RCC 7860 (cell line): ENCODE results near the gene SEC24B.

Experiments
- DNase-seq: peaks from one replicate; pipeline ENCODE4 v3.0.0-alpha.2; 2015; ENCODE audit warnings: low spot score
- FAIRE-seq: peaks from 2 replicates; lab custom pipeline; 2012; peaks lifted over from hg19 to GRCh38; lab: Jason Lieb, UNC

Gene SEC24B

DNA sequence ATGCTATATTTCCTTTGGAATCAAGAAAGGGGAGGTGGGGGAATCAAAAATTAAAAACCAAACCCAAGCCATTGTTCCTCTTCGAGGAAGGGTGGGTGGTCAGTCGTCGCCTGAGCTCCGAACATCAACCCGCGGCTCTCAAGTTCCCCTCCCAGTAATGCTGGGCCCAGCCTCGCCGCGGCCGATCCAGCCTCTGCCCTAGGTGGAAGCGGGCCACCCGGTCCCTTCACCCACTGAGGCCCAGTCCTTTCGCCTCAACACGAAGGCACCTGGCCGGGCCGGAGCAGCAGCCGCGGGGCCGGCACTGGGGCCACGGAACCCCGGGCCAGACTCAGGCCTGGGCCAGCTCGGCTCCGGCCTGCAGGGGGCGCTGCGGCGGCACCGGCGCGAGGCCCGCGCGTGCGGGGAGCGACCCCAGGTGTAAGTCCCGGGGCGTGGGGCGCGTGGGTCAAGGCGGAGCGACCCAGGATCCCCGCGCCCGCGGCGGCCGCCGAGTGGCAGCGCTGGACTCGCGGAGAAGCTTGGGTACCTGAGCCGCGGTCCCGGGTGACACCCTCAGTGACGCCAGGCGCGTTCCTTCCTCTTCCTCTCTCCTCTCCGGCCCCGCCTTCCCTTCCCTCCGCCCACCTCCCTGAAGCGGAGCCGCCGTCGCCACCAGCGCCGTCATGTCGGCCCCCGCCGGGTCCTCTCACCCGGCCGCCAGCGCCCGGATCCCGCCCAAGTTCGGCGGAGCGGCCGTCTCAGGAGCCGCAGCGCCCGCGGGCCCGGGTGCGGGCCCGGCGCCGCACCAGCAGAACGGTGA is at the start of gene SEC24B:
SEC24B (plus strand) TSS at position 611 of the 802 bp plus-strand sequence; CDS start at position 666, 55 bp downstream.
- FAIRE-seq (no peak), DNase-seq (peak; percentile 73)

DNA sequence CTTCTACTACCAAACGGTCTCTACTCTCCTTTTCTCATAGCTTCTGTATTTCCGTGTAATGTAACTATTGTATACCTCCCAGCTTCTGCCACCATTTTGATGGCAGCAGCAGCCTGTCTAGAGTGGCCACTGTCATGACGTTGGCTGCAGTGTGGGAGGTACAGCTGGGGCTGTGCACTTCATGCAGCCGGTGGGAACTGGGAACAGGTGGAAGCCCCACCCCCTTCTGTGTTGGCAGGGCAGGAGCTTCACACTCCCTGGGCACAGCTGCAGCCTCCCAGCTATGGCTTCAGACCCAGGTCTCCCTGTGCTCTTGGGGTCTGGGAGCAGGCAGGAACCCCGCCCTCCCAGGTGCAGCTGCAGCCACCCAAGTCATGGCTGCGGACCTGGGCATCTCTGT is 49.8 kb upstream of the SEC24B start:
- no peak for DNase-seq
- FAIRE-seq = no peak

DNA sequence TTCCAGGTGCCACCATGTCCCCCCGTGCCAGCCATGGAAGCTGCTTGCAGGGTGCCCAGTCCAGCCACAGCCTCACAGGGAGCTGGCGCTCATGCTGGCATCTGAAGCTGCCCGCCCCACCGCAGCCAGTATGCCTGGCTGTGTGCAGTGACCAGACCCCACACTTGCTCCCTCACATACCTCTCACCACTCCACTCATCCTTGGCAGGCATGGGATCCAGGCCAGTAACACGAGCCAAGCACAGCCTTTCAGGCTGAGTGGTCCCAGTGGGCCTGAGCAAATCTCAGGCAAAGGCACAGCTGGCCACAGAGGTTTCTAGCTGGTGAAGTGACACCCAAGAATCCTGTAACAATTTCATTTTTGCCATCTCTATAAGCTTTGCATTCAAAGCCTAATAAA is 48.4 kb upstream of the SEC24B start:
- DNase-seq = no peak
- no peak for FAIRE-seq

DNA sequence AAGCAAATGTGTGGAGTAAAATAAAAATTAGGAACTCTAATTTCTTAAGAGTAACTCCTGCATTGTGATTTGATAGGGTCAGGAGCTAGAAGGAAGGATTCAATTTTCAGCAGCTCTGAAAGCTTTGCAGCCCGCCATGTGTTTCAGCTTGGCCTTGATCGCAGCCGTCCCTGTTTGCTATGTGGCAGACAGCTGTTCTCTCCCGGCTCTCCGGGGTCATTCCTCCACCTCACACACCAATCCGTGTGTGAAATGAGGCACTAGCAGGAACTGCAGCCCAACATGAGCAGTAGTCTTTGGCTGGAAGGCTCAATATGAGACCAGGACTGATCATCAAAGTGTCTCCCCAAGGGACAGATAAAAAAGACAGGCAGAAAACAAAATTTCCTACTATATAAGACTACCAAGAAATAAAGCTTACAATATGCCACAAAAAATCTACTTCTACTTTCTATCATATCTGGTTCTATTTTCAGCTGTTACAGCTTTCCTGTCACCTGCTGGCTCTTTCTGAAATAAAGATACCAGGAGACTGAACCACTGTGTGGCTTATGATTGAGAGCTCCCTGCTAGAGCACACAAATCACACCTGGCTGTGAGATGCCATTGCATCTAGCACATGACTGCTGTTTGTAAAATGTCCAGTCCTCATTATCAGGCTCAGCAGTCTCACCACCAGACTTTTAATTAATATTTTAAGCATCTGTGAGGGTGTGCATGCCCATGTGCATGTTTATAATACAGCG is 44.1 kb upstream of the SEC24B start:
- DNase-seq (no peak), FAIRE-seq (no peak)

DNA sequence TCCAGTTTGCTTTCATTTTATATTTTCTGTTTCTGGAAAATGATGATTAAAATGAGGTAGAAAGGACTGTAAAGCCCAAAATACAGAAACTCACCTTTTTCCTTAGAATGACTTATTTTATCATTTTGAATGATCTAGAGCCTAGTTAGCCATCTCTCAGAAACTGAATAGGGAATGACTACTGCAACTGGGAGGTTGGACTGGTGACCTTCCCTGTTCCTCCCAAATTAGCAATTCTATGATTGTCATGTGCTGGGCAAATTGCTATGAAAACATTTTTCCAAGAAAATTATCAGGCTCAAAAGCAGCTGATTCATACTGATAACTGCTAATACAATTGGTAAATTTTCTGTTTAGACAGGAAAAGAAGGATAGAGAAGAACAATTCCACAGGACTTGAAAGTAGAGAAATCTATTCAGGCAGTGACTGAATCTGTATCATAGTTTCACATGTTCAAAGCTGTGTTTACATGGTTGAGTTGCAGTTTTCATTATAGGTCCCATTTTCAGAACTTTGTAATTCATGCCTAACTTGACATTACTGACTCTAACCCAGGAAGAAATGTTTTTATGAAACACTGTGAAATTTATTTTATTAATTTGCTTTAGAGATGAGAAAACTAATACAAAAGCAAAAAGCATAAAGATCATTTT is 43.4 kb upstream of the SEC24B start:
- no peak for DNase-seq
- no peak for FAIRE-seq

DNA sequence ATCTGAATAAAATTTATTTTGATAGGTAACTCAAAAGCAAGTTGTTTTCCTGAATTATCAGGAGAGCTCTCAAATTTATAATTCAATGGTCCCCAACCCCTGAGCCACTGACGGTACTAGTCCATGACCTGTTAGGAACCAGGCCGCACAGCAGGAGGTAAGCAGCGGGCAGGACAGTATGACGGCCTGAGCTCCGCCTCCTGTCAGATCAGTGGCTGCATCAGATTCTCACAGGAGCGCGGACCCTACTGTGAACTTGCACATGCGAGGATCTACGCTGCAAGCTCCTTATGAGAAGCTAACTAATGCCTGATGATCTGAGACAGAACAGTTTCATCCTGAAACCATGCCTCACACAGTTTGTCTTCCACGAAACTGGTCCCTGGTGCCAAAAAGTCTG is 37.9 kb upstream of the SEC24B start:
- no peak for FAIRE-seq
- DNase-seq = no peak

DNA sequence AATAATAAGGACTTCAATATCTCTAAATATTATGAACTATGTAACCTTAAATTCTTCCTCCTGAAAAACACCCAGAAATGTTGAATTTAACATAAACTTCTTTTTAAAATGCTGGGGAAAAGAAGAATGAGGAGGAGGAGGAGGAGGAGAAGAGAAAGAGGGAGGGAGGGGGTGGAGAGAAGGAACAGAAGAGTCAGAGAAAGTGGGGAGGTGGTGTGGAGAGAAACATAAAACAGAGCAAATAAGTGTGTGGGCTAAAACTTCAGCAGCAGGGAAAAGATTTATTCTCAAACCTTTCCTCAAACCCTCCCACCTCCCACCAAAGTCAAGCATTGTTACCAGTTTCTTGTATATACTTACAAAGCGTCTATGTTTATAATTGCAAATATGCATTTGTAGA is 34.7 kb upstream of the SEC24B start:
- DNase-seq (no peak), FAIRE-seq (no peak)

DNA sequence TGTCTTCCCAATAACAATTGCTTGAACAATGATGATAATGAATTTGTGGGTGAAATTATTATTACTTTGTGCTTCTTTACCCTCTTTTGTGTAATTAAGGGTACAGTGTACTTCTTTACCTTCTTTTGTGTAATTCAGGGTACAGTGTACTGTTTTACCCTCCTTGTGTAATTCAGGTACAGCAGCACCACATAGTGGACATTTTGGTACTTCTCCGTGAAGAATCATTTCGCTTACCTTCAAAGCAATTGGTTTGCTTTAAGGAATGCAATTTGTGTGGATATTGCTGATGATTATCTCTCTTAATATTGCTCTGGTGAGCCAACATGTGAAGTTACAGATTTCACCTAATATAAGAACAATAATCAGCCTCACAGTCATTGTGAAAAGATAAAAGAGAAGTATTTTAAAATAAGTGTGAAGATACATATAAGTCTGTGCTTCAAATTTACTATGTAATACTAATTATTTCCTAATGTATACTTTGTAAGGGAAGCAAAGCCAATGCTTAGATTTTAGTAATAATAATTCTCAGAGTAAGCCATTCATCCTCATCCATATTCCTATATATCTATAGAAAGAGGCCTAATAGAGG is 27.2 kb upstream of the SEC24B start:
- FAIRE-seq (peak; percentile 41), DNase-seq (peak; percentile 18)

DNA sequence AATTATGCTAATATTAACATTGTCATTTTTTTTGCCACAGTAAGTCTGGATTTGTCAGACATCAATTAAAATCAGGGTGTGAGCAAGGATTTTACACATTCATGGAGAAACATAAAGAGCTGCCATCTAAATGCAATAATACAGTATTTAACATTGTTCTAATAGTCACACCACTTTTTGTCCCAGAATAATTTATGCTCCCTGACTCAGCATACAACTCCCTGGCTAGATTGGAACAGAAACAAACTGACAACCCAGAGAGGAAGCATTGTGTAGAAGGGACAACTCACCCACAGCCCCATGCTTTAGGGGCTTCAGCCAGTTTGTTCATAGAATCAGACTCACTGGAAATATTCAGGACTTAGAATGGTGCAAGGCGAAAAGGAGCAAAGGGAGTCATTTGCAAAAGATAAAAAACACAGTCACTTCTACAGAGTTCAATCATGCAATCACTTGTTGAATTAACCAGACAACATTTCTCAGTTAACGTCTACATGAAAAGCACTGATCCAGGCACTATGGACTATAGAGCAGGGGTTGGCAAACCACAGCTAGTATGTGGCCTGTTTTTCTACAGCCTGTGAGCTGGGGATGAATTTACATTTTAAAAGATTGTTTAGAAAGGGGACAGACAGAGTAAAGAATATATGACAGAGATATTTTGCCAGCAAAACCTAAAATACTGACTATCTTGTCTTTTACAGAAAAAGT is 26.4 kb upstream of the SEC24B start:
- FAIRE-seq (no peak), DNase-seq (no peak)

DNA sequence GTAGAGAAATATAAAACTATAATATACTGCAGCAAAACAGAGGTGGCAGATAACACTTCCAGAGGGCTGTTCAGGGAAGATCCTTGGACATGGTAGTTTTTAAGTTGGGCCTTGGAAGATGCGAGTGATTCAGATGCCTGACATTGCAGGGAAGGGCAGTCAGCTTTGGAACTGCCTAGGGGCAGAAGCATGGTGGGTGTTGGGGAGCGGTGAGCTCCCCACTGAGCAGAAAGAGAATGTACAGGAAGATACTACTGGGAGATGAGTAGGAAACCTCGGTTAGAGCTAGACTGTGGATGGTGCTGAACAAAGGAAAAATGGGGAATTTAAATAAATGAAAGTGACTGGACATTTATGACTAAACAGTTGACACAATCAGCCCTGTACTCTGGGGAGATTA is 24.9 kb upstream of the SEC24B start:
- FAIRE-seq = no peak
- no peak for DNase-seq

DNA sequence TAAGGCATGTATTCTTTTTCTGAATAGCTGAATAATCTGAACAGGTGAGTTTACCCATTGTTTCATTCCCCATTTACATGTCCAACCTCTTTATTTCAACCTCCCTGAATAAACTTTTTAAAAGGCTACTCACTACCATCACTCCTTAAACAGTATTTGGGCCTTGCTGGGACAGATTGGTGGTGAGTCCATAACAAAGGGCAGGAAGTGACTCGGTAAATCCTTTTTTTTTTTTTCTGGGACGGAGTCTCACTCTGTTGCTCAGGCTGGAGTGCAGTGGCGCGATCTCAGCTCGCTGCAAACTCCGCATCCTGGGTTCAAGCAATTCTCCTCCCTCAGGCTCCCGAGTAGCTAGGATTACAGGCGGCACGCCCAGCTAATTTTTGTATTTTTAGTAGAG is 23.4 kb upstream of the SEC24B start:
- FAIRE-seq = no peak
- no peak for DNase-seq

DNA sequence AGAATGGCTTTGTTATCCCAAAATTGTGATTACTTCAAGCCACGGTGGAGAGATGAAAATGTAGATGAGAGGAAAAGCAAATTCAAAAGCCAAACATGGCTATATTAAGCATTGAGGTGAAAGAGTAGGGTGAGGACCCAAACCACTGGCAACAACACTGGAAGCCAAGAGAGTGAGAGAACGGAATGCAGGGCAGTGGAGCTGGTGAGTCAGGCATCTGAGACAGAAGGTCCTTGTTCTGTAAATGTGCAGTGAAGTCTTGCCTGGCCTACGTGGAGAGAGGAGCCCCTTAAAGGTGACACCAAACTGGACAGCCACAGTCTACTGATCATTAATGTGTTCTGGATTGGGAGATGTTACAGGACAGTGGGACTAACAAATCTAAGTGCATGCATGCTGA is 22.8 kb upstream of the SEC24B start:
- DNase-seq = no peak
- no peak for FAIRE-seq

DNA sequence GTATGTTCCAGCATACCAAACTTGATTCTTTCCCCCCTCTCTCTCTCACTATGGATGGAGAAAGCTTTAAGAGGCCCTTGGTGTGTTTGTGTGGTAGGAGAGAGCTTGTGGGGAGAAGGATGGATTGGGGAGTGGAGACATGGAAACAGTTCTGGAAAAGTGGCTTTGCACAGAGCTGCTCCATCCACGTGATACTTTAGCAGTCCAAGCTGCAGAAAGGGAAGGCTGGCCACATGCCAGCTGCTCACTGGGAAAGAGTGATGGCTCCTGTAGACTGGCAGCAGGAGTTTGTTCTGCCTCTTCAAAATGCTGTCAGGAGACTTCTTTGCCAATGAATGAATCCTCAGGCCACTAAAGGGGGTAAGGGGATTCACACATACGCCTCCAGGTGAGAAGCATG is 21.7 kb upstream of the SEC24B start:
- DNase-seq (no peak), FAIRE-seq (no peak)

DNA sequence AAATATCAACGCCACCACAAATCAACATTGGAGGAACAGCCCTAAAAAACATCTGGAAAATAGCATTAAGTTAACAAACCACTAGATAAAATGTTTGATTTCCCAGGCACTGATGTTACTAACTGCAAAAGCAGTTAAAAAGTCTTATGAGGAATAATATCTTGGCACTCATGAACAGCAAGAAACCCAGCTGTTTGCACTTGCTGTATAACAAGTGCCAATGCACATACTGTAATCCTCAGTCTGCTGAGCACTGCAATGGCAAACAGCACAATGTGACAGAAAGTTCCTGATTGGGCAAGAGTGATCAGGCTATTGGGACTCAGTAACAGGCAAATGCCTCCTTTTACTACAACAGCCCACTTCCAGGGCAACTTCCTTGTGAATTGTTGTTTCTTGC is 20.8 kb upstream of the SEC24B start:
- DNase-seq (no peak), FAIRE-seq (no peak)

DNA sequence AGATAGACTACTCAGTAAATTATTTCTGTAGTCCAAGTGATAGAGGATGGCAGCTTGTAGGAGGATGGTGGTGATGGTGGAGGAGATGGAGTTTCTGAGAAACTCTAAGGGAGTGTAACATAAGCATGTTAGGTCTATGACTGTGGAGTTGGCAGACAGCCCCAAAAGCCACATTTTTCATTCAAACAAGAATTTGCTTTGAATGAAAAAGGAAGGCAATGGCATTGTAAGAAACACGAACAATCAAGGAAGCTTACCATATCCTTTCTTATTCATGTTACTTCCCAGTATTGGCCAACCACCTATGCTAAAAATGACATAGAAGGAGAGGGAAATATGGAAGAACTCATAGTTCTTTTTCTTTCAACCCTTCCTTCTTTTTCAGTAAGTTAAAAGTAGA is 18.7 kb upstream of the SEC24B start:
- no peak for FAIRE-seq
- DNase-seq = no peak

DNA sequence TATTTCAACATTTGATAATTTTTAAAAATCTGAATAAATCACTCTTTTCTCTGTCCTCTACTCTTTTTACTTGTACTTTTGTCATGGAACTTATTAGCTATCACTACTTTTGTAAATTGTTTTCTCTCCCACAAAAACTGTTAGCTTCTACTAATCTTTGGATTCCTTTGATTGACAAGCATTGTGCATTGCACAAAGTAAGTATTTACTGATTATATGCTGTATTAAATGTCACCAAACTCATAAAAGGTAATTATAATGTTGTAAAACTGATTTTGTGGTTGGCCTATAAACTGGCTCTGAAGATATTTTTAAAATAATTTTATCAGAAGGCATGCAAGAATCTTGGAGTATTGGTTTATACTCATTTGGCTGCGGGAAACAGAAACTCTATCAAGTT is 15.0 kb upstream of the SEC24B start:
- FAIRE-seq (no peak), DNase-seq (no peak)

DNA sequence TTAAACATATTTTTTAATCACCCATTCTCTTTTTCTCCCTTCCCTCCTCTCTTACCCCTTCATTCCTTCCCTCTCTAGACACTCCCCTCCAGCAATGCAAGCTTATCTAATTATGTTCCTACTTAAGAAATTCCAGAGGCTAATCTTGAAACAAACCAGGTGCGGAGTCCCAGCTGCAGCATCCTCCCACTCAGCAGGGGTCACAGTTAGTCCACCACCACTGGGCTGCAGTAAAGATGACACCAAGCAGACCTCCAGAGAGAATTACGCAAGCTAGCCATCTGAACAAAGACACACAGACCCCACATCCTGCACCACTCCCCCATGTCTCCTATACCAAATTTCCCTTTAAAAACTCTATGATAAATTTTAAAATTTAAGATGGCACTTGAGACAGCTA is 13.9 kb upstream of the SEC24B start:
- no peak for FAIRE-seq
- DNase-seq = no peak

DNA sequence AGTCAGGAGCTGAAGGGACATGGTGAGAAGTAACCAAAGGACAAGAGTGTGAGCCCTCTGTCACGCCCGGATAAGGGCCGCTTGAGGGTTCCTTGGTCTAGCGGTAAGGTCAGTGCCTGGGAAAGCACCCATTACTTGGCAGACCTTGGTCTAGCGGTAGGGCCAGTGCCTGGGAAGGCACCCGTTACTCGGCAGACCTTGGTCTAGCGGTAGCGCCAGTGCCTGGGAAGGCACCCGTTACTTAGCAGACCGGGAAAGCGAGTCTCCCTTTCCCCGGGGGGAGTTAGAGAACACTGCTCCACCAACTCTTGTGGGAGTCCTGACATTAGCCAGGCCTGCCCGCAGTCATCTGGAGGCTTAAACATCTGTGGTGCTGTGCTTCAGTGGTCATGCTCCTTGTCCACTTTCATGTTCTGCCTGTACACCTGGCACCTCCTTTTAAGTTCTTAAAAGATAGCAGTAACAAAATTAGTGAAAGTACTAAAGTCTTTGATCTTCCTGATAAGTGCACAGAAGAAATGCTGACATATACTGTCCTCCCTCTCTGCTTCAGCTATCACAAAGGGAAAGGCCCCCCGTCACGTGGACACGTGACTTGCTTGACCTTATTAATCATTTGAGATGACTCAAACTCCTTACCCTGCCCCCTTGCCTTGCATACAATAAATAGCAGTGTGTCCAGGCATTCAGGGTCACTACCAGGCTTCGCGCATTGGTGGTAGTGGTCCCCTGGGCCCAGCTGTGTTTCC is 9.3 kb upstream of the SEC24B start:
- DNase-seq (peak; percentile 8), FAIRE-seq (no peak)

DNA sequence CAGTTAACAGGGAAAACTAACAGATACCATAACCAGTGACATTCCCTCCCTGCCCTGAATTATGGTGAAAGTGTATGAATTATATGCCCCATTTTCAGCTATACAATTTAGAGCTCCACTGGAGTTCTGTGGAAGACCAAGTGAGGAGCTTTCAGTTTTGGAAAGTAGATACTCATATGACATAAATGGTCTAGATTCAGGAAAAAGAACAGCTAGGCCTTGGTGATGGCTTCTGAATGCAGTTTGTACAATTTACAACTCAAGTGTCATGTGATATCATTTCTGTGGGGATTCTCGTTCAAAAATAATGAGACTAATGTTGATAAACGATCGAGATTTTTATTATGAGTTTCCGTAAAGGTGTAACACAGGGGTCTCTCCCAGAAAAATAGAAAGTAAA is 8.2 kb upstream of the SEC24B start:
- DNase-seq (no peak), FAIRE-seq (no peak)

DNA sequence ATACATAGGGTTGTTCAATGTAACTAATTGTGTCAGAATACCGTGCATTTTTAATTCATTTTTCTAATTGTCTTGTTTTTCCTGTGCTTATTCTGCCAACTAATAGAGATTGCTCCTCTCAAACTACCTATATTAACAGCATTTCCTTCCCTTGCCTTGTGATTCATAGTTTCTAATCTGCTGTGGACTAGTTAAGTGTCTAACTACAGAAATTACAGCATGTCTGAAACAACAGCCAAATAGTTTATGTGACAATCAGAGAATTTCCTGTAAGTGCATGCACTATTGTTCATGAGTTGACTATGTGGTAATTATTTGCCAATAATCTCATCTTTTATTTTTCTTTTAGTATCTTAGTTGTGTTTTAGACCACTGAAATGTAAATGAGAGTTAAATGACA is 4.1 kb upstream of the SEC24B start:
- DNase-seq (no peak), FAIRE-seq (no peak)
